ENCODE results near the gene SBF1.

Gene SBF1

GRCh38 chr22:50443197-50443596 is 31.6 kb downstream of the SBF1 start:
- no CpG with 5 or more reads among the region's 15 CpGs for WGBS (ENCODE audit: extremely low coverage, insufficient coverage, insufficient read length)
- no peak overlapping the region for H3K4me3 ChIP-seq (ENCODE audit: low read depth, low read length)
- H2BK12ac ChIP-seq (ENCODE audit: low read length) = no peak overlapping the region

GRCh38 chr22:50441428-50441993 is 33.3 kb downstream of the SBF1 start:
- H3K27me3 ChIP-seq (ENCODE audit: insufficient read depth, low read length) = no peaks in the 10 kb centered on the region
- H3K23ac ChIP-seq (ENCODE audit: low read length) = no peak overlapping the region
- no peak overlapping the region for H3K14ac ChIP-seq (ENCODE audit: low read length)
- H2BK5ac ChIP-seq (ENCODE audit: low read depth, low read length, poor library complexity) = no peak overlapping the region
- no peak overlapping the region for H3K4ac ChIP-seq (ENCODE audit: low read depth, low read length)
- H3K36me3 ChIP-seq (ENCODE audit: control insufficient read depth in 1 of 2, insufficient read depth in 2 of 2, low read length in 2 of 2) = peaks cover 82 to 85% of the 10 kb centered on the region in 2 experiments
- no peak overlapping the region for H3K18ac ChIP-seq (ENCODE audit: low read length)
- DNase-seq = no peak
- H3K9ac ChIP-seq (ENCODE audit: low read length) = no peak overlapping the region
- no peaks in the 10 kb centered on the region for H3K4me1 ChIP-seq (ENCODE audit: control insufficient read depth in 1 of 2, insufficient read depth in 2 of 2, low read length in 2 of 2)
- H3K27ac ChIP-seq (ENCODE audit: low read depth, low read length) = no peak overlapping the region
- no peaks in the 10 kb centered on the region for H3K9me3 ChIP-seq (ENCODE audit: insufficient read depth, low read depth, low read length)
- no peaks in the 10 kb centered on the region for H3K79me2 ChIP-seq (ENCODE audit: control insufficient read depth, insufficient read depth, low read length, poor library complexity)
- no peak overlapping the region for H3K4me2 ChIP-seq (ENCODE audit: low read length)
- H4K8ac ChIP-seq (ENCODE audit: low read depth, low read length) = no peak overlapping the region
- no peak overlapping the region for H4K12ac ChIP-seq (ENCODE audit: low read depth, low read length)
- no peak overlapping the region for H3K4me3 ChIP-seq (ENCODE audit: low read depth, low read length)
- no CpG with 5 or more reads among the region's 17 CpGs for WGBS (ENCODE audit: extremely low coverage, insufficient coverage, insufficient read length)
- no peak overlapping the region for H4K91ac ChIP-seq (ENCODE audit: low read depth, low read length)
- no peak overlapping the region for H2AK5ac ChIP-seq (ENCODE audit: low read length)
- H2BK12ac ChIP-seq (ENCODE audit: low read length) = no peak overlapping the region
- no peaks in the 10 kb centered on the region for H3K79me1 ChIP-seq (ENCODE audit: low read length)
- no peak overlapping the region for H2BK120ac ChIP-seq (ENCODE audit: insufficient read depth, low read length, poor library complexity)
- H2AFZ ChIP-seq (ENCODE audit: insufficient read depth, low read length, poor library complexity) = no peak overlapping the region

More at GRCh38 chr22:50443197-50443596, 31.6 kb downstream of the SBF1 start:
- H3K4me2 ChIP-seq (ENCODE audit: low read length) = no peak overlapping the region
- no peak overlapping the region for H2BK120ac ChIP-seq (ENCODE audit: insufficient read depth, low read length, poor library complexity)
- H3K79me1 ChIP-seq (ENCODE audit: low read length) = no peaks in the 10 kb centered on the region
- no peak overlapping the region for H4K12ac ChIP-seq (ENCODE audit: low read depth, low read length)
- H3K9ac ChIP-seq (ENCODE audit: low read length) = no peak overlapping the region
- H4K91ac ChIP-seq (ENCODE audit: low read depth, low read length) = no peak overlapping the region
- no peaks in the 10 kb centered on the region for H3K79me2 ChIP-seq (ENCODE audit: control insufficient read depth, insufficient read depth, low read length, poor library complexity)
- no peaks in the 10 kb centered on the region for H3K27me3 ChIP-seq (ENCODE audit: insufficient read depth, low read length)
- H2AK5ac ChIP-seq (ENCODE audit: low read length) = no peak overlapping the region
- DNase-seq = peak; percentile 31 to 50
- H3K18ac ChIP-seq (ENCODE audit: low read length) = no peak overlapping the region
- H3K23ac ChIP-seq (ENCODE audit: low read length) = no peak overlapping the region
- H3K27ac ChIP-seq (ENCODE audit: low read depth, low read length) = no peak overlapping the region
- H3K9me3 ChIP-seq (ENCODE audit: insufficient read depth, low read depth, low read length) = no peaks in the 10 kb centered on the region
- peaks cover 83 to 84% of the 10 kb centered on the region in 2 experiments for H3K36me3 ChIP-seq (ENCODE audit: control insufficient read depth in 1 of 2, insufficient read depth in 2 of 2, low read length in 2 of 2)
- H4K8ac ChIP-seq (ENCODE audit: low read depth, low read length) = no peak overlapping the region
- H3K4me1 ChIP-seq (ENCODE audit: control insufficient read depth in 1 of 2, insufficient read depth in 2 of 2, low read length in 2 of 2) = no peaks in the 10 kb centered on the region
- no peak overlapping the region for H3K4ac ChIP-seq (ENCODE audit: low read depth, low read length)
- no peak overlapping the region for H2AFZ ChIP-seq (ENCODE audit: insufficient read depth, low read length, poor library complexity)
- no peak overlapping the region for H2BK5ac ChIP-seq (ENCODE audit: low read depth, low read length, poor library complexity)
- H3K14ac ChIP-seq (ENCODE audit: low read length) = no peak overlapping the region

GRCh38 chr22:50440544-50441249 is 34.1 kb downstream of the SBF1 start:
- no CpG with 5 or more reads among the region's 26 CpGs for WGBS (ENCODE audit: extremely low coverage, insufficient coverage, insufficient read length)
- Histone ChIP-seq H3K4me2 (ENCODE audit: low read length) (no peak overlapping the region), H4K12ac (ENCODE audit: low read depth, low read length) (no peak overlapping the region), H2BK120ac (ENCODE audit: insufficient read depth, low read length, poor library complexity) (no peak overlapping the region), H2AK5ac (ENCODE audit: low read length) (no peak overlapping the region), H3K9ac (ENCODE audit: low read length) (no peak overlapping the region), H3K36me3 (ENCODE audit: control insufficient read depth in 1 of 2, insufficient read depth in 2 of 2, low read length in 2 of 2) (peaks cover 83 to 86% of the 10 kb centered on the region in 2 experiments), H3K4me1 (ENCODE audit: control insufficient read depth in 1 of 2, insufficient read depth in 2 of 2, low read length in 2 of 2) (no peaks in the 10 kb centered on the region), H3K27ac (ENCODE audit: low read depth, low read length) (no peak overlapping the region), H3K9me3 (ENCODE audit: insufficient read depth, low read depth, low read length) (no peaks in the 10 kb centered on the region), H3K14ac (ENCODE audit: low read length) (no peak overlapping the region), H3K79me1 (ENCODE audit: low read length) (no peaks in the 10 kb centered on the region), H4K91ac (ENCODE audit: low read depth, low read length) (no peak overlapping the region), H3K4me3 (ENCODE audit: low read depth, low read length) (no peak overlapping the region), H2BK5ac (ENCODE audit: low read depth, low read length, poor library complexity) (no peak overlapping the region), H3K23ac (ENCODE audit: low read length) (no peak overlapping the region), H3K79me2 (ENCODE audit: control insufficient read depth, insufficient read depth, low read length, poor library complexity) (no peaks in the 10 kb centered on the region), H4K8ac (ENCODE audit: low read depth, low read length) (no peak overlapping the region), H3K27me3 (ENCODE audit: insufficient read depth, low read length) (no peaks in the 10 kb centered on the region), H2AFZ (ENCODE audit: insufficient read depth, low read length, poor library complexity) (no peak overlapping the region), H2BK12ac (ENCODE audit: low read length) (no peak overlapping the region), H3K4ac (ENCODE audit: low read depth, low read length) (no peak overlapping the region), H3K18ac (ENCODE audit: low read length) (no peak overlapping the region)
- DNase-seq = no peak

GRCh38 chr22:50439871-50440331 is 34.9 kb downstream of the SBF1 start:
- Histone ChIP-seq H3K18ac (ENCODE audit: low read length) (no peak overlapping the region), H3K9me3 (ENCODE audit: insufficient read depth, low read depth, low read length) (no peaks in the 10 kb centered on the region), H3K36me3 (ENCODE audit: control insufficient read depth in 1 of 2, insufficient read depth in 2 of 2, low read length in 2 of 2) (peaks cover 83 to 86% of the 10 kb centered on the region in 2 experiments), H3K4ac (ENCODE audit: low read depth, low read length) (no peak overlapping the region), H3K9ac (ENCODE audit: low read length) (no peak overlapping the region), H3K4me2 (ENCODE audit: low read length) (no peak overlapping the region), H2BK12ac (ENCODE audit: low read length) (no peak overlapping the region), H3K14ac (ENCODE audit: low read length) (no peak overlapping the region), H2BK5ac (ENCODE audit: low read depth, low read length, poor library complexity) (no peak overlapping the region), H2BK120ac (ENCODE audit: insufficient read depth, low read length, poor library complexity) (no peak overlapping the region), H3K27me3 (ENCODE audit: insufficient read depth, low read length) (no peaks in the 10 kb centered on the region), H4K91ac (ENCODE audit: low read depth, low read length) (no peak overlapping the region), H4K12ac (ENCODE audit: low read depth, low read length) (no peak overlapping the region), H3K79me1 (ENCODE audit: low read length) (no peaks in the 10 kb centered on the region), H2AK5ac (ENCODE audit: low read length) (no peak overlapping the region), H3K4me3 (ENCODE audit: low read depth, low read length) (no peak overlapping the region), H3K79me2 (ENCODE audit: control insufficient read depth, insufficient read depth, low read length, poor library complexity) (no peaks in the 10 kb centered on the region), H3K4me1 (ENCODE audit: control insufficient read depth in 1 of 2, insufficient read depth in 2 of 2, low read length in 2 of 2) (no peaks in the 10 kb centered on the region), H4K8ac (ENCODE audit: low read depth, low read length) (no peak overlapping the region), H3K23ac (ENCODE audit: low read length) (no peak overlapping the region), H3K27ac (ENCODE audit: low read depth, low read length) (no peak overlapping the region), H2AFZ (ENCODE audit: insufficient read depth, low read length, poor library complexity) (no peak overlapping the region)
- WGBS (ENCODE audit: extremely low coverage, insufficient coverage, insufficient read length) = no CpG with 5 or more reads among the region's 10 CpGs
- no peak for DNase-seq

Measured in trophoblast cell (in vitro differentiated cells and primary cell).